Measurements from ENCODE around the gene RCHY1.
A peak's percentile ranks its signal among the peaks of the same experiment; 100 is the strongest.
"Not testable (repeated sequence)": the region's sequence is repeated elsewhere in the genome, so short reads cannot be mapped to it uniquely, and the experiment has no call there.

RCHY1 gene

GRCh38 chr4:75514131-75514948 is at the start of gene RCHY1, which contains the start of gene THAP6:
Gene RCHY1 (minus strand): TSS chr4:75514403. CDS start chr4:75514286, 117 bp downstream.
Gene THAP6 (plus strand): TSS chr4:75514473. CDS start chr4:75515453, 980 bp downstream.
- FAIRE-seq: peak; percentile 90

GRCh38 chr4:75561789-75562188 is 47.6 kb upstream of the RCHY1 start:
- FAIRE-seq: no peak

GRCh38 chr4:75557696-75558095 is 43.5 kb upstream of the RCHY1 start:
- FAIRE-seq: no peak

- FAIRE-seq: no peak
Measured at GRCh38 chr4:75555294-75556164, 41.3 kb upstream of the RCHY1 start, which contains the start of gene ODAPH. Gene ODAPH (plus strand): TSS chr4:75556066. CDS start chr4:75556083, 17 bp downstream.

GRCh38 chr4:75552452-75552851 is 38.2 kb upstream of the RCHY1 start:
- FAIRE-seq: no peak

GRCh38 chr4:75549019-75549418 is 34.8 kb upstream of the RCHY1 start:
- no peak for FAIRE-seq

- FAIRE-seq: no peak
Measured at GRCh38 chr4:75547647-75548387, 33.6 kb upstream of the RCHY1 start.

- no peak for FAIRE-seq
Measured at GRCh38 chr4:75545526-75545925, 31.3 kb upstream of the RCHY1 start.

GRCh38 chr4:75544870-75545269 is 30.7 kb upstream of the RCHY1 start:
- FAIRE-seq: no peak

GRCh38 chr4:75544220-75544619 is 30.0 kb upstream of the RCHY1 start:
- FAIRE-seq: not testable (repeated sequence)

GRCh38 chr4:75542824-75543223 is 28.6 kb upstream of the RCHY1 start:
- no peak for FAIRE-seq

- FAIRE-seq: not testable (repeated sequence)
Measured at GRCh38 chr4:75537308-75537707, 23.1 kb upstream of the RCHY1 start.

- not testable (repeated sequence) for FAIRE-seq
Measured at GRCh38 chr4:75533926-75534325, 19.7 kb upstream of the RCHY1 start.

- FAIRE-seq: not testable (repeated sequence)
Measured at GRCh38 chr4:75533339-75533887, 19.2 kb upstream of the RCHY1 start.

GRCh38 chr4:75531536-75532143 is 17.4 kb upstream of the RCHY1 start:
- FAIRE-seq: not testable (repeated sequence)

- FAIRE-seq: no peak
Measured at GRCh38 chr4:75530556-75531322, 16.5 kb upstream of the RCHY1 start.

- no peak for FAIRE-seq
Measured at GRCh38 chr4:75527482-75527881, 13.3 kb upstream of the RCHY1 start.

GRCh38 chr4:75525910-75526309 is 11.7 kb upstream of the RCHY1 start:
- FAIRE-seq: no peak

- FAIRE-seq: no peak
Measured at GRCh38 chr4:75525086-75525485, 10.9 kb upstream of the RCHY1 start.

- FAIRE-seq: not testable (repeated sequence)
Measured at GRCh38 chr4:75519452-75519851, 5.2 kb upstream of the RCHY1 start.

- no peak for FAIRE-seq
Measured at GRCh38 chr4:75516144-75516543, 1.9 kb upstream of the RCHY1 start.

All from TTC549 (cell line).